HG02885 (cell line): Measurements from ENCODE around the gene KCNK15.
"Not testable (repeated sequence)": the region's sequence is repeated elsewhere in the genome, so short reads cannot be mapped to it uniquely, and the experiment has no call there.

Experiments
- ATAC-seq: cut with Tn5 transposase; IDR thresholded peaks from one replicate; pipeline ENCODE4 v1.9.1; 2021; ENCODE audit warnings: mild to moderate bottlenecking; ENCODE audit not compliant: unreplicated experiment, poor library complexity

KCNK15 gene

GRCh38 chr20:44745598-44746366 lies at the start of gene KCNK15:
KCNK15 (plus strand) TSS chr20:44745865; CDS start chr20:44745911, 46 bp downstream.
- ATAC-seq = no peak

DNA sequence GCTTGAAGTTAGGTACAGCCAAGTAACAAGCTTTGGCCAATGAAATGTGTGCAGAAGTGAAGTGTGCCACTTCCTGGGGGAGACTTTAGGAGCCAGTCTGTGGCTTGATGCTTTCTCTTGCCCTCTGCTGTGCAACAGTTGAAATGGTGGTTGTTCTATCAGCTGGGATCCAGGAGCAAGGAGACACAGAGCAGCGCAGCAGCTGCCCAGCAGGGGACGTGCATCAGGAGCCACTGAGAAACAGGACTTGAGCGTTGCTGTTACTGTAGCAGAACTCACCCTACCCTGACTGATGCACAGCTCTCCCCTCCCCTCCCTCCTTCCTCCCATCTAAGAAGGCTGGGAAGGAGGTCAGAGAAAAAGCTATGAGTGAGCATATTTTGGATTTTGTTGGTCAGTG lies 49.4 kb upstream of the KCNK15 start:
- ATAC-seq = no peak

GRCh38 chr20:44697041-44697440 lies 48.6 kb upstream of the KCNK15 start:
- ATAC-seq = not testable (repeated sequence)

DNA sequence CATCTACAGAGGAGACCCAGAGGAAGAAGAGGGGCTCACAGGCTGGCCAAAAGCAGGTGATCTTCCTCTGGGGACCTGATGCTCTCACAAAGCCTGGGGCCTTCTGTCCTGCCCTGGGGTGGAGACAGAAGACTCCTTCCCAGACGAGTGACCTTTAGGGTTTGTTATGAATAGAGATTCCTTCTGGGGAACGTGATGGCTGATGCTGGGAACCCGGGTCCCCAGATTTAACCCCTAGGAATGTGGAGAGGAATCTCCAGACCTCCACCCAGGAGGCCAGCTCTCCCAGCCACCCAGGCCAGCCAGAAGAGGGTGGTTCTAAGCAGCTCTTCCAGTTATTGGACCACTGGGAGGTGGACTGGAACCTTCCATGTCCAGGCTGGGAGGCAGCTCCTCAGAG lies 47.3 kb upstream of the KCNK15 start:
- ATAC-seq = no peak

DNA sequence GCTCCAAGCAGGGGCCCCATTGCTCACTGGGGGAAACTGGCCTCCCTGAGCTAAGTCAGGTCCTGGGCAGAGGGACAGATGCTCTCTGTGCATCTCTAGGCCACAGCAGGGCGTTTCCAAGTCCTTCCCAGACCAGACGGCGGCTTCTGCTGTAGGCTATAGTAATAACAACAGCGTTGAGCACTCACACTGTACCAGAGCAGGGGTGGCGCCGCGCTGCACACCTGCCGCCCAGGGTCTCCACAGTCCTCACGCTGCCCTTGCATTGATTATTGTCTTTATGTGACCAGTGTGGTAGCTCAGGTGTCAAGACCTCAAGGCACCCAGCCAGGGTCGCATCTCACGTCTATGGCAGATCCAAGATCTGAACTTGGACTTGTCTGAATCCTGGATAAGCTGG lies 45.4 kb upstream of the KCNK15 start:
- ATAC-seq = no peak

DNA sequence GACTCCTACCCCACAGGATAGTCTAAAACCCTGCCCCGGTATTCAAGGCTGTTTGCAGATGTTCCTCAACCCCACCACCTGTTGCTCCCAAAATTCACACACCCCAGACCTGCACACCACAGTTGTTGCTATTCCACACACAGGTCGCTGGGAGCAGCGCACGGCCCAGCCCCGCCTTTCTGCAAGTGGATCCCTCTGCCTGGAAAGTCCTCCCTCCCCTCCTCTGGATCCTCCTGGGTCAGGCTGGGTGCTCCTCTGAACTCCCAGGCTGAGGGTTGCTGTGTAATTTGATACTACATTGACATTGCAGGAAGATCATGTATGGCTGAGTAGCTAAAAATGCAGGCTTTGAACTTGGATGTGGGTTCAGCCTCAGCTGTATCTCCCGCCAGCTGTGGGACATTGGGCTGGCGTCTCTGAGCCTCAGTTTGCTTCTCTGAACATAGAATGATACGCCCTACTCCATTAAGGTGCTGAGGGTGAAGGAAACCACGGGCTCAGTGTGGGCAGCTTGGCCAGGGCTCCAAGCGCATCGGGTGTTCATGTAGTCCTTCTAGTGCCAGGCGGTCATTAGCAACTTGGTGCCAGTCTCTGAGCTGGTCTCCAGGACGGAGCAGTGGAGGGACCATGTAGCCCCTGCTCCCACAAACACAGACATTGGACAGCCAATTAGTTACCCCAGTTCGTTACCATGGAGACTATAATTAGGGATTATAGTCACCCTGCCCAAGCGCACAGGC lies 44.4 kb upstream of the KCNK15 start:
- no peak for ATAC-seq

- ATAC-seq = no peak
These were observed 43.8 kb upstream of the KCNK15 start for GRCh38 chr20:44701858-44702256.

DNA sequence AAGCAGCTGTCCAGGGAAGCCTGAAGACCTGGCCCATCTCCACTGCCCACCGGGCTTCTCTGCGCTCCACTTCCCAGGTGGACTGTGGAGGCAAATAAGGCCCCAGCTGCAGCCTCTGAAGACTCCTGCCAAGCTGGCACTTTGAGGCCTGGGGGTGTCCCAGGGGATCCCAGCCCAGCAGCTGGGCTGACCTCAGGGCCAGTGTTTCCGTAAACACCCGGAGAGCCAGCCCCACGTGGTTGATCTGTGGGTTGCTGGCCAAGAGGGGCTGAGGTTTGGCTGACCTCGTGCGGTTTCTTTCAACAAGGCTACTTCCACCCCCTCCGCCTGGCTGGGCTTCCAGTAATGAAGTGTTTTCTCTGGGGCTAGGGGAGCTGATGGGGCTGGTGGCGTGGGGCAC lies 42.9 kb upstream of the KCNK15 start:
- no peak for ATAC-seq

DNA sequence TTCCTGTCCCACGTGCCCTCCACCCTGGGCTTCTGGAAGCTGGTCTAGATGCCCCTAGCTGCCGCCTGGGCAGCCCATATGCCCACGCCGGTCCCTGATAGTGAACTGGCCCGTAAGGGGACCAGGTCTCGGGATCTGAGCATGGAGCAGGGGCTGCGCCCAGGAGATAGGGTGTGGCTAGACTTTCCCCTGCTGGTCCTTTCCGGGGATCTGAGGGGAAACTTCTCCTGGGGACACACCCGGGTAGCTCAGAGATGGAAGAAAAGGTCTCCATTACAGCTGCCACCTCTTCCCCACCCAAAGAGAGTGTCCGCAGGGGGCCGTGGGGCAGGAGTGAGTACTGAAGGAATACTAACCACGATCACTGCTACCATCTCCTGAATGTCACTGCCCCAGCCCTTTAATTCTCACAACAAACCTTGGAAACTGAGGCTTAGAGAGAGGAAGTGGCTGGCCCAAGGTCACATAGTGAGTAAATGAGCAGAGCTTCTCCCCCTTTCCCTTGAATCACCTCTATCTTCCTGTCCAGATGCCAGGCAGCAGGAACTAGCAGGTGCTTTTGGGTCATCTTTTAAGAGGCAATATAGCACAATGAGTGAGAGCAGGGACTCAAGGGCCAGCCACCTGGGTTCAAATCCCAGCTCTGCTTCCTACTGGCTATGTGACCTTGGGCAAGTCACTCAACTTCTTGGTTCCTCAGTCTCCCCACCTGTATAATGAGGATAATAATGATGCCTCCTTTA lies 42.3 kb upstream of the KCNK15 start:
- ATAC-seq = no peak

DNA sequence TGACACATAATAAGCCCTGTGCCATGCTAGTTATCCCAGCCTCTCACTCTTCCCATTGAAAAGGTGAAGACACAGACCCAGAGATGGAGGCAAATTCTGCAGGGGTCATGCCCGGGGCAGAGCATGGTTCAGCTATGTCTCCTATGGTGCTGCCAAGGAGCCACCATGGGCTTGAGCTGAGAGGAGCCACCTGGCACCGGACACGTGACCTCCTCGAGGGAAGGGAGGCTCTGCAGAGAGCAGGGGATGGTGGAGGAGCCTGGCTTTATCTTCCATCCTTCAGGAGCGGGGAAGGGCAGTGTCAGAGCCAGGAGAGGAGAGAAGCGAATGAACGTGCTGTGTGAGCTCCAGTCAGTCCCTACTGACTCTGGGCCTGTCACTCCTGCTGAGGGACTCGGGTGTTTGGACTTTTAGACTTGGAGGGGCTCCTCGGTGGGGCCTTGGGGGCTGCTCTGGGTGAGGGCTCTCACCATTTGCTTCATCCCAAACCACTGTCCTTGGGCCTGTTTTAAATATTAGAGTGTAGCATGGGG lies 41.6 kb upstream of the KCNK15 start:
- no peak for ATAC-seq

GRCh38 chr20:44704551-44704971 lies 41.1 kb upstream of the KCNK15 start:
- no peak for ATAC-seq

- ATAC-seq = no peak
These were observed 40.1 kb upstream of the KCNK15 start for GRCh38 chr20:44705364-44706094.

GRCh38 chr20:44706301-44707017 lies 39.2 kb upstream of the KCNK15 start:
- no peak for ATAC-seq

DNA sequence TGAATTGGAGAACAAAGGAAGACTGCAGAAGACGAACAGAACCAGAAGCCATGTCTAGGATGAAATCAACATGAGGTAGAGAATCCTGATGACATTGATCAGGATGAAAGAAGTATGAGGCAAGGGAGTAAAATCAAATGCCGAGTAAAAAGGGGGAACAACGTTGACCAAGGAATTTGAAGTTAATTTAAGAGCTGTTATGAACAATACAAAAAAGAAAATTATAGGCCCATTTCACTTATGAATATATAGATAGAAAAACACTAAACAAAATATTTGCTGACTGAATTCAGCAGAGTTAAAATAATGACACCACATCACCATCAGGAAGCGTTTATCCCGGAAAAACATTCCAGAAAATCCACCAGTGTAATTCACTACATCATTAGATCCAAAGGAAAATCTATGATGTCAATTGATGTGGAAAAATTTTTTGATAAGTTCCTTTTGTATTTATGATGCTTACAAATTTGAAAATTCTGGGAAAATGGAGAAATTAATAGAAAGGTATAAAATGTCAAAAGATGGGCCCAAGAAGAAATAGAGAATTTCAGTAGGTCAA lies 38.6 kb upstream of the KCNK15 start:
- ATAC-seq = no peak

GRCh38 chr20:44709380-44709779 lies 36.3 kb upstream of the KCNK15 start:
- no peak for ATAC-seq

GRCh38 chr20:44709797-44710196 lies 35.9 kb upstream of the KCNK15 start:
- ATAC-seq = no peak

GRCh38 chr20:44711237-44711636 lies 34.4 kb upstream of the KCNK15 start:
- no peak for ATAC-seq

- ATAC-seq = no peak
These were observed 31.5 kb upstream of the KCNK15 start for GRCh38 chr20:44714102-44714700.
